Measurements from ENCODE around the gene UAP1L1.

GRCh38 chr9:137082925-137083290, 5.6 kb downstream of the UAP1L1 start:
- no peak for TF ChIP-seq CTCF (IDR thresholded peaks at IDR 0.05)
- TF ChIP-seq POLR2A (IDR thresholded peaks at IDR 0.05) = no peak

Data from vagina (tissue), 2 donors.